Hematopoietic multipotent progenitor cell treated with erythropoietin and hydrocortisone succinate and interleukin-3 and kit ligand, for 4 days (in vitro differentiated cells): ENCODE results near the gene PRDM4.
"Not testable (repeated sequence)": the region's sequence is repeated elsewhere in the genome, so short reads cannot be mapped to it uniquely, and the experiment has no call there.

Experiments
- DNase-seq: peaks from one replicate; pipeline ENCODE4 v3.0.0-alpha.2; 2015

The PRDM4 gene

GRCh38 chr12:107774349-107775029, 13.6 kb upstream of the PRDM4 start, which contains the start of gene ASCL4:
Gene ASCL4, plus strand, starts transcription at chr12:107774704. Its CDS starts 515 bp downstream, at chr12:107775219.
- DNase-seq: no peak

DNA sequence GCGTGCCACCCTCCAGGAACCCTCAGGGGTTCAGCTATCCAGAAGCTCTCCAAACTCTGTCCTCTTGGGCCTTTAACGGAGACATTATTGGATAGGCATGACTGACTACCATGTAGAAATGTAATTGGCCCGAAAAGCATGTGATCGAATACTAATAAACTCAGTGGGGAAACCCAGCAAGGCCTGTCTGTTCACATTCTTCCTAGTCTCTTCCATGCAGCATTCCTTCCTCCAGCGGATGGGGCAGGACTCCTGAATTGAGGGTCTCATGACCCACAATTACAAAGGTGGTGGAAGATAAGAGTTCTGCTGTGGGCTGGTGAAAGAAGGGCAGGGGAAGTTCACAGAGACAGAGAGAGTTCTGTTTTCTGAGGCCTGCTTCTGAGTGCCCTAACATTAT, 6.5 kb upstream of the PRDM4 start:
- no peak for DNase-seq

- no peak for DNase-seq
These were observed 4.4 kb upstream of the PRDM4 start for GRCh38 chr12:107765316-107765715.

GRCh38 chr12:107764626-107765025, 3.7 kb upstream of the PRDM4 start:
- no peak for DNase-seq

DNA sequence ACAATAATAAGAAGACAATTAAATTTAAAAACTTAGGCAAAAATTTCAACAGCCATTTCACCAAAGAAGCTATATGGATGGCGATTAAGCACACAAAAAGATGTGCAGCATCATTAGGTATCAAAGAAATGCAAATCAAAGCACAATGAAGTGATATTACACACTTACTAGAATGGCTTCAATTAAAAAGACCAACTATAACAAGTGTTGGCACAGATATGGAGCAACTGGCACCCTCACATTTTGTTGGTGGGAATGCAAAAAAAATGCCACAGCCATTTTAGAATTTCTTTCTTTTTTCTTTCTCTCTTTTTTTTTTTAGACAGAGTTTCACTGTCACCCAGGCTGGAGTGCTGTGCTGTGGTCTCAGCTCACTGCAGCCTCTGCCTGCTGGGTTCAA, 1.9 kb upstream of the PRDM4 start:
- DNase-seq: no peak

DNA sequence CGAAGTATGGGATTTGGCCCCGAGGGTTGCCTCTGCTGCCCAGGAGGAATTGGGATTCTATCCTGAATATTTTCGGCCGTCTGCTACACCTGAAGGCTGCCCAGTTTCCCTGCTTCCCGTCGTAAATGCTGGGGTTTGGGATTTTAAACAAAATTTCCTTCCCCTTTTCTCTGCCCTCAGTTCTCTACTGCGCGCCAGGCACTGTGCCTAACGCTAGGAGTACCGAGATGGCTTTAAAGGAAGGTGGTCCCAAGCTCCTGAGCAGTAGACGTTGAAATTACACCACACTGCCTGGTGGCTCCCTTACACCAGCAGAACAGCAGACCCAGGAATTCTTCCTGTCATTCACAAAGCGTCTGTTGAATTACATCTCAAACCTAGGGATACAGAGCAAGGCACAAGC, 566 bp upstream of the PRDM4 start:
- peak; percentile 26 for DNase-seq

- DNase-seq: peak; percentile 54
These were observed 629 bp downstream of the PRDM4 start for GRCh38 chr12:107760207-107760808.

DNA sequence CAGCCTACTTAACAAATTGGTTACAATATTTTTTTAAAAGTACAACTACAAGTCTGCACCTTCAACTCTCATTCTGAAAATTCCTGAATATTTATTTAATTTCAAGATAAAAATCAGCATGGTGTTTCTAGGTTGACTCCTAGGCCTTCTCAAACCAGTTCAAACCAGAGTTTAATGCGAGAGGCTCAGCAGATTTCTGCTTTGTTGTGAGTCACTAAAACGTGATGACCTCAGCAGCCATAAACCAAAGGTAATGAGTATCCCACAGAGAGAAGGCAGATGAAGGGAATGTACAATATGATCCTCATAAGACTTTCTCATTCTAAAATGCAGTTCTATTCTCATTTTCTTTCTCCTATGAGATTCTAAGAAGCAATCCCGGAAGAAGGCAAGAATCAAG, 1.5 kb downstream of the PRDM4 start:
- DNase-seq: peak; percentile 63

GRCh38 chr12:107749083-107749482, 11.9 kb downstream of the PRDM4 start:
- no peak for DNase-seq

DNA sequence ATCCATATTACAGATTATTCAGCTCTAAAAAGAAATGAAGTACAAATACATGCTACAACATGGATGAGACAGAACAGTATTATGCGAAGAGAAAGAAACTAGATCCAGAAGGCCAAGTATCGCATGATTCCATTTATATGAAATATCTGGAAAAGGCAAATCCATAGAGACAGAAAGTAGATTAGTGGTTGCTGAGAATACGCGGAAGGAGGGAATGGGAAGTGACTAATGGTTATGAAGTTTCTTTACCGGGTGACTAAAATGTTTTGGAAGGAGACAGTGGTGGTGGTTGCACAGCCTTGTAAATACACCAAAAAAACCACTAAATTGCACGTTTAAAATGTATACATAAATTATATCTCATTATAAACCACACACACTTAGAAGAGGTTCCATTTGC, 12.5 kb downstream of the PRDM4 start:
- DNase-seq: no peak

DNA sequence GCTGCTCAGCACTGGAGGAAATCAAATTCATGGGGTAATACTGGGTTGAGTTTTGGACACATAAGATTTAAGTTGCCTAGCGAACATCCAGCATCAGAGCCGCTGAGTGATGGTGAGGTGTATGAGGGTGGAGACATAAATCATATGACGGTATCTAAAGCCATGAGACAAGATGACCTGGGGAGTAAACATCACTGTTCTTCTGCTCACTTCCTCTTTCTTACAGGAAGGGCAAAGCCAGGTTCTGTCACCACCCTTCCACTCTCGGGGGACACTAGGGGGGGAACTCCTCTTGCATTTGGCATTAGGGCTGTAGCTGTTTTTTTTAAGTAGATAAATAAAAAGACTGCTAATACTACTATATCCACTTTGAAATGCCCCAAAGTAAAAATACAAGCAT, 24.0 kb downstream of the PRDM4 start:
- DNase-seq: peak; percentile 80

GRCh38 chr12:107735763-107736162, 25.2 kb downstream of the PRDM4 start:
- no peak for DNase-seq

- no peak for DNase-seq
These were observed 26.8 kb downstream of the PRDM4 start for GRCh38 chr12:107734139-107734538.

DNA sequence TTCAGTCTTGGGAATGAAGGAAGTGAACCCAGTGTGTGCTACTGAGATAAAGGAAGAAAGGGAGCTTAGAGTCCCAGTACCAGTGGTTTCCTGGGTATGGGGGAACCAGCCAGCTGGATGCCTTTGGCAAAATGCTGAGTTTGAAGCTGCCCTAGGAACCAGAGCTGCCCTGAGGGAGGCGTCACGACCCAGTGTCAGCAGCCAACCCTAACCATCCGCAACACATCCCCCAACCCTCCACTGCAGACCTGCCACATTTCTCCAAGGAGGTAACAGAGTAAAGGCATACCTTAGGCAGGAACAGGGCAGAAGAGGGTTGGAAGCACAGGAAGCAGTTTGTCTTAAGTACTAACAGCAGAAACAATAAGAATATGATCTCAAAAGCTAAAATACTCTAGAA, 28.6 kb downstream of the PRDM4 start:
- peak; percentile 49 for DNase-seq

DNA sequence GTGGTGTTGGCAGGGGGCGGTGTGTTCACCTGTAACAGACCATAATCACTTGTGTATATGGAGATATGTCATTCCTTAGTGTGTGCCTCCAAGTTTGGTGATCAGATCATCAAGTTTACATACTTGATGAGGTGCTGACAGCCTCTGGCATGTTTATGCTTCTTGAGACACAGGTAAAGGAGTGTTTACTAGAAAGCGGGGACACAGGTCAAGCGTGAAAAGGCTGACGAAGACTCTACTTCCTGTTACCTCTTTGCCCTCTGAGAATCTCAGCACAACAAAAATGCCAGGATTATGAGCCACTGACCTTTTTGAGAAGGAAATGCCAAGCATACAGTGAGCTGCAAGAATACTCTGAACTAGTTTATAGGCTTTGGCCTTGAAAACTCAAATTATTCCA, 29.6 kb downstream of the PRDM4 start:
- no peak for DNase-seq

GRCh38 chr12:107730618-107731341, 30.2 kb downstream of the PRDM4 start:
- no peak for DNase-seq

- not testable (repeated sequence) for DNase-seq
These were observed 33.2 kb downstream of the PRDM4 start for GRCh38 chr12:107727742-107728141.

DNA sequence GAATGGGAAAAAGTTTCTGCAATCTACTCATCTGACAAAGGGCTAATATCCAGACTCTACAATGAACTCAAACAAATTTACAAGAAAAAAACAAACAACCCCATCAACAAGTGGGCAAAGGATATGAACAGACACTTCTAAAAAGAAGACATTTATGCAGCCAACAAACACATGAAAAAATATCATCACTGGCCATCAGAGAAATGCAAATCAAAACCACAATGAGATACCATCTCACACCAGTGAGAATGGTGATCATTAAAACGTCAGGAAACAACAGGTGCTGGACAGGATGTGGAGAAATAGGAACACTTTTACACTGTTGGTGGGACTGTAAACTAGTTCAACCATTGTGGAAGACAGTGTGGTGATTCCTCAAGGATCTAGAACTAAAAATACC, 33.6 kb downstream of the PRDM4 start:
- not testable (repeated sequence) for DNase-seq

DNA sequence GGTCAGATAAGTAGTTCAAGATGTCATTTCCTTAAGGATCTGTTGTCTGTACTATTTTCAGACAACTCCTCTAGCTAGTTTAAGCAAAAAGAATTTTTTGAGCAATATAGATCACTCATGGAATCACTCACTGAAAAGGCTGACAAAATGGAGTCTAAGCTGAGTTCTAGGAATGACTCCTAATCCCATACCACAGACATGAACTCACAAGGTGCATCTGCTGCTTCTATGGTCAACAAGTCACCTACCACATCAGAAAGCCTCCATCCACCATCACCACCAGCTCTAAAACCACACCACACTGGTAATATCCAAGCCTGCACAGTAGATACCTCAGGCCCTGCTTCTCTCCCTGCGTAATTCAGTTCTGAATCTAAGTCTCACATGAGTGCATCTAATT, 42.3 kb downstream of the PRDM4 start:
- no peak for DNase-seq

- no peak for DNase-seq
These were observed 45.2 kb downstream of the PRDM4 start for GRCh38 chr12:107715780-107716179.

DNA sequence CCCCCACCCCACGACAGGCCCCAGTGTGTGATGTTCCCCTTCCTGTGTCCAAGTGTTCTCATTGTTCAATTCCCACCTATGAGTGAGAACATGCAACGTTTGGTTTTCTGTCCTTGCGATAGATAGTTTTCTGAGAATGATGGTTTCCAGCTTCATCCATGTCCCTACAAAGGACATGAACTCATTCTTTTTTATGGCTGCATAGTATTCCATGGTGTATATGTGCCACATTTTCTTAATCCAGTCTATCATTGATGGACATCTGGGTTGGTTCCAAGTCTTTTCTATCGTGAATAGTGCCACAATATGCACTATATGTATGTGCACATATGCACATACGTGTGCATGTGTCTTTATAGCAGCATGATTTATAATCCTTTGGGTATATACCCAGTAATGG, 55.4 kb downstream of the PRDM4 start:
- DNase-seq: not testable (repeated sequence)

GRCh38 chr12:107704041-107704440, 56.9 kb downstream of the PRDM4 start:
- DNase-seq: no peak

- DNase-seq: no peak
These were observed 58.8 kb downstream of the PRDM4 start for GRCh38 chr12:107702106-107702505.

- peak; percentile 67 for DNase-seq
These were observed 65.2 kb downstream of the PRDM4 start for GRCh38 chr12:107695772-107696171.
